GM19240 (cell line): ENCODE data around the gene ZNF543.
"Not testable (repeated sequence)": the region's sequence is repeated elsewhere in the genome, so short reads cannot be mapped to it uniquely, and the experiment has no call there.

ENCODE experiments used
- DNase-seq: peaks from one replicate; pipeline ENCODE4 v3.0.0; 2011; ENCODE audit warnings: low spot score; ENCODE audit not compliant: insufficient read length

Gene ZNF543

GRCh38 chr19:57319869-57320179, 448 bp upstream of the ZNF543 start:
- no peak for DNase-seq

- DNase-seq = no peak
Measured at GRCh38 chr19:57321116-57321515, 844 bp downstream of the ZNF543 start.

GRCh38 chr19:57321751-57322150, 1.5 kb downstream of the ZNF543 start:
- DNase-seq = no peak

- no peak for DNase-seq
Measured at GRCh38 chr19:57324992-57325391, 4.7 kb downstream of the ZNF543 start.

GRCh38 chr19:57327993-57328392, 7.7 kb downstream of the ZNF543 start:
- no peak for DNase-seq

- no peak for DNase-seq
Measured at GRCh38 chr19:57334191-57334590, 13.9 kb downstream of the ZNF543 start.

- DNase-seq = no peak
Measured at GRCh38 chr19:57338877-57339276, 18.6 kb downstream of the ZNF543 start.

- no peak for DNase-seq
Measured at GRCh38 chr19:57342582-57342981, 22.3 kb downstream of the ZNF543 start.

GRCh38 chr19:57348136-57348535, 27.9 kb downstream of the ZNF543 start:
- no peak for DNase-seq

- peak; percentile 83 for DNase-seq
Measured at GRCh38 chr19:57350877-57351805, 30.9 kb downstream of the ZNF543 start, which contains the start of gene ZNF304. Gene ZNF304, plus strand, starts transcription at chr19:57351271. Its CDS starts 394 bp downstream, at chr19:57351665.

GRCh38 chr19:57351867-57352266, 31.6 kb downstream of the ZNF543 start:
- no peak for DNase-seq

- DNase-seq = no peak
Measured at GRCh38 chr19:57355916-57356315, 35.6 kb downstream of the ZNF543 start.

- no peak for DNase-seq
Measured at GRCh38 chr19:57357406-57357805, 37.1 kb downstream of the ZNF543 start.

GRCh38 chr19:57359300-57359699, 39.0 kb downstream of the ZNF543 start:
- DNase-seq = no peak

- DNase-seq = no peak
Measured at GRCh38 chr19:57362419-57362818, 42.1 kb downstream of the ZNF543 start.

GRCh38 chr19:57362997-57363687, 42.9 kb downstream of the ZNF543 start, which contains the start of the genes TRAPPC2B and ZNF547:
Gene TRAPPC2B, plus strand, starts transcription at chr19:57363551. Its CDS starts 1,283 bp downstream, at chr19:57364834.
Gene ZNF547, plus strand, starts transcription at chr19:57363551. Its CDS starts 5,005 bp downstream, at chr19:57368556.
- DNase-seq = peak; percentile 63

GRCh38 chr19:57363688-57364181, 43.5 kb downstream of the ZNF543 start:
- no peak for DNase-seq

- no peak for DNase-seq
Measured at GRCh38 chr19:57366776-57367175, 46.5 kb downstream of the ZNF543 start.

- no peak for DNase-seq
Measured at GRCh38 chr19:57374179-57374578, 53.9 kb downstream of the ZNF543 start.

- not testable (repeated sequence) for DNase-seq
Measured at GRCh38 chr19:57374647-57375046, 54.4 kb downstream of the ZNF543 start.

GRCh38 chr19:57376151-57376550, 55.9 kb downstream of the ZNF543 start:
- no peak for DNase-seq

GRCh38 chr19:57377498-57378146, 57.4 kb downstream of the ZNF543 start:
- no peak for DNase-seq
